HepG2 (cell line): ENCODE results near the gene SPIN1. TPM values are rescaled to one million over a fixed set of nuclear protein-coding genes. Genes with fewer than 3 reads are reported as not detected.
A peak's percentile ranks its signal among the peaks of the same experiment; 100 is the strongest.

ENCODE experiments used
- ATAC-seq: fragments of 200-7000 bp; cut with Tn5 transposase; 3 replicates; pipeline ENCODE4 v1.9.1; 2020; ENCODE audit warnings: mild to moderate bottlenecking, moderate library complexity
- Bru-seq: library from RNA; stranded (reverse); fragments of 400-500 nt; gene quantifications from one replicate; lab custom pipeline; 2021; lab: Mats Ljungman, UMichigan
- BruChase-seq, 2 experiments: library from RNA; stranded (reverse); fragments of 400-500 nt; gene quantifications; one replicate each; lab custom pipeline; 2021; lab: Mats Ljungman, UMichigan
- BruUV-seq: library from RNA; stranded (reverse); fragments of 400-500 nt; replicated peaks from 2 replicates; lab custom pipeline; 2021; lab: Mats Ljungman, UMichigan
- CTCF ChIA-PET: fragments of 300-600 bp; formaldehyde crosslinking; extraction: SDS; loops from one replicate; lab custom pipeline; 2021; ENCODE audit warnings: low total read pairs, inconsistent platforms, low intra/inter-chr PET ratio; lab: Yijun Ruan, JAX
- POLR2A ChIA-PET: fragments of 350-600 bp; sonication (Branson Sonifier 250); formaldehyde crosslinking; loops from one replicate; lab custom pipeline; 2020; ENCODE audit warnings: antibody characterized with exemption, inconsistent platforms; lab: Yijun Ruan, JAX
- DNase-seq: peaks from one replicate; pipeline ENCODE4 v3.0.0-alpha.2; 2015; ENCODE audit warnings: low spot score
- FAIRE-seq: peaks from 3 replicates; lab custom pipeline; 2011; peaks lifted over from hg19 to GRCh38; lab: Jason Lieb, UNC
- H2AFZ ChIP-seq: one replicate; pipeline ENCODE4 v1.6.1; 2011; ENCODE audit warnings: low read length, inconsistent platforms
- H3K27ac ChIP-seq: fragments of 300-600 bp; 3 replicates; pipeline ENCODE4 v1.8.0; 2011; ENCODE audit warnings: mixed run types, mild to moderate bottlenecking, mixed read lengths, low read length, inconsistent platforms; ENCODE audit not compliant: insufficient read depth; ENCODE audit errors: extremely low read length
- H3K27me3 ChIP-seq, 2 experiments: fragments of 200-600 bp in 1 of 2; 2 replicates in 1 of 2; 3 replicates in 1 of 2; pipeline versions ENCODE4 v1.6.0 to v1.8.0; 2011; ENCODE audit warnings: low read length in 2 of 2, mild to moderate bottlenecking in 2 of 2, moderate library complexity in 2 of 2, inconsistent platforms in 1 of 2; ENCODE audit not compliant: insufficient read depth in 2 of 2, control insufficient read depth in 1 of 2
- H3K36me3 ChIP-seq, 2 experiments: fragments of 200-600 bp in 1 of 2; replicated peaks in 1 of 2; 2 replicates in 1 of 2; 3 replicates in 1 of 2; pipeline versions ENCODE4 v1.5.1 to v1.8.0; 2011; ENCODE audit warnings: low read length in 2 of 2, inconsistent platforms in 1 of 2; ENCODE audit not compliant: insufficient read depth in 2 of 2, control insufficient read depth in 1 of 2
- H3K4me1 ChIP-seq: 2 replicates; pipeline ENCODE4 v1.5.1; 2012; ENCODE audit warnings: low read length, inconsistent platforms; ENCODE audit not compliant: insufficient read depth
- H3K4me2 ChIP-seq: 2 replicates; pipeline ENCODE4 v1.6.0; 2011; ENCODE audit warnings: low read depth, low read length, inconsistent platforms
- H3K4me3 ChIP-seq, 3 experiments: fragments of 200-600 bp in 1 of 3; sonication (generic), shearing (Covaris generic) in 1 of 3; replicated peaks in 1 of 3; 2 replicates each; pipeline ENCODE4 v1.5.1; 2011 to 2016; ENCODE audit warnings: low read length in 3 of 3, inconsistent platforms in 2 of 3, low read depth in 2 of 3, mild to moderate bottlenecking in 2 of 3, control low read depth in 1 of 3, mixed read lengths in 1 of 3; ENCODE audit not compliant: insufficient read depth in 1 of 3
- H3K79me2 ChIP-seq: one replicate; pipeline ENCODE4 v1.6.1; 2011; ENCODE audit warnings: low read length, inconsistent platforms; ENCODE audit not compliant: insufficient read depth
- H3K9ac ChIP-seq: 2 replicates; pipeline ENCODE4 v1.6.0; 2011; ENCODE audit warnings: mild to moderate bottlenecking, low read depth, low read length, inconsistent platforms; ENCODE audit not compliant: insufficient read depth
- H3K9me3 ChIP-seq: 2 replicates; pipeline ENCODE4 v1.5.1; 2012; ENCODE audit warnings: mild to moderate bottlenecking, low read length
- H4K20me1 ChIP-seq: 2 replicates; pipeline ENCODE4 v1.6.0; 2011; ENCODE audit warnings: inconsistent platforms, mild to moderate bottlenecking, low read length, moderate library complexity; ENCODE audit not compliant: insufficient read depth
- HES4 ChIP-seq: sonication (generic); formaldehyde crosslinking; IDR thresholded peaks from 2 replicates; pipeline ENCODE4 v1.9.0; 2021; ENCODE audit warnings: mild to moderate bottlenecking, missing genetic modification reagents, borderline replicate concordance
- KLF12 ChIP-seq: sonication (generic); formaldehyde crosslinking; IDR thresholded peaks from 2 replicates; pipeline ENCODE4 v1.4.0; 2020; ENCODE audit warnings: missing genetic modification reagents, borderline replicate concordance
- MAFF ChIP-seq: IDR thresholded peaks from 2 replicates; pipeline ENCODE4 v1.6.1; 2011; ENCODE audit warnings: low read depth, low read length, improper control_type of control experiment
- NR2C2 ChIP-seq: sonication (generic); formaldehyde crosslinking; IDR thresholded peaks from 2 replicates; pipeline ENCODE4 v1.4.0; 2020; ENCODE audit warnings: missing genetic modification reagents, mild to moderate bottlenecking, moderate library complexity, borderline replicate concordance
- PHF8 ChIP-seq: sonication (generic); formaldehyde crosslinking; IDR thresholded peaks from 2 replicates; pipeline ENCODE4 v1.5.0; 2020; ENCODE audit warnings: missing genetic modification reagents
- POLR2AphosphoS5 ChIP-seq: IDR thresholded peaks from 2 replicates; pipeline ENCODE4 v1.6.1; 2012; ENCODE audit warnings: low read depth, low read length
- SIN3A ChIP-seq: IDR thresholded peaks from 2 replicates; pipeline ENCODE4 v1.6.1; 2011; ENCODE audit warnings: low read depth, mild to moderate bottlenecking, control low read depth, low read length, borderline replicate concordance
- SP2 ChIP-seq: sonication (generic); formaldehyde crosslinking; IDR thresholded peaks from 2 replicates; pipeline ENCODE4 v1.5.1; 2020; ENCODE audit warnings: mild to moderate bottlenecking, missing genetic modification reagents
- ZBTB7B ChIP-seq: sonication (generic); formaldehyde crosslinking; IDR thresholded peaks from 2 replicates; pipeline ENCODE4 v1.4.0; 2020; ENCODE audit warnings: missing genetic modification reagents
- ZMAT3 ChIP-seq: sonication (generic); formaldehyde crosslinking; conservative IDR thresholded peaks from 2 replicates; pipeline ENCODE4 v1.7.0; 2021; ENCODE audit warnings: missing genetic modification reagents
- ZMYM2 ChIP-seq: sonication (generic); formaldehyde crosslinking; IDR thresholded peaks from 2 replicates; pipeline ENCODE4 v1.8.0; 2022; ENCODE audit warnings: mild to moderate bottlenecking, missing genetic modification reagents
- ZNF431 ChIP-seq: sonication (generic); formaldehyde crosslinking; IDR thresholded peaks from 2 replicates; pipeline ENCODE4 v1.9.0; 2022; ENCODE audit warnings: missing genetic modification reagents, low read depth, mild to moderate bottlenecking, borderline replicate concordance
- ZNF441 ChIP-seq: sonication (generic); formaldehyde crosslinking; IDR thresholded peaks from 2 replicates; pipeline ENCODE4 v1.7.0; 2021; ENCODE audit warnings: missing genetic modification reagents, borderline replicate concordance
- ZNF549 ChIP-seq: sonication (generic); formaldehyde crosslinking; IDR thresholded peaks from 2 replicates; pipeline ENCODE4 v1.5.0; 2020; ENCODE audit warnings: missing genetic modification reagents
- ZNF709 ChIP-seq: sonication (generic); formaldehyde crosslinking; IDR thresholded peaks from 2 replicates; pipeline ENCODE4 v1.5.0; 2020; ENCODE audit warnings: mild to moderate bottlenecking, missing genetic modification reagents
- ZNF878 ChIP-seq: sonication (generic); formaldehyde crosslinking; IDR thresholded peaks from 2 replicates; pipeline ENCODE4 v1.8.1; 2023; ENCODE audit warnings: mild to moderate bottlenecking, missing genetic modification reagents, moderate library complexity
- WGBS: methylation state at CpG from one replicate; pipeline ENCODE4 v1.1.6; 2017; ENCODE audit warnings: low lambda C conversion rate; 5-methylcytosine and 5-hydroxymethylcytosine counted together
- in situ Hi-C: cut with HindIII; loops from 2 replicates; pipeline ENCODE4 v1.10.0; 2017; ENCODE audit warnings: low pct_unique_long_range_greater_than_20kb; ENCODE audit not compliant: extremely low pct_ligation_motif_present
- intact Hi-C: fragments of 100-400 bp; cut with micrococcal nuclease; formaldehyde crosslinking; loops from one replicate; pipeline ENCODE4 v1.10.0; 2022; ENCODE audit not compliant: unreplicated experiment
- long read RNA-seq, 2 experiments: library from RNA in 1 of 2; library from polyadenylated mRNA in 1 of 2; stranded (forward) in 1 of 2; unstranded in 1 of 2; transcript quantifications; one replicate each; pipeline ENCODE4 v2.0.0, GENCODE V29; 2019 to 2022
- polyA minus RNA-seq, 3 experiments: library from RNA; depleted of rRNA, polyadenylated mRNA; stranded (reverse); fragments of >200 nt; gene quantifications; 2 replicates each; pipeline ENCODE4 v1.2.3, GENCODE V29; 2011; ENCODE audit warnings: low replicate concordance in 1 of 3
- polyA plus RNA-seq, 8 experiments: library from polyadenylated mRNA; depleted of rRNA in 3 of 8; stranded (reverse) in 7 of 8; unstranded in 1 of 8; fragments of >200 nt; fragmentation: Illumina TruSeq in 4 of 8; extraction: Trizol in 4 of 8; gene quantifications; 2 replicates each; pipeline versions ENCODE4 v1.2.1 to v1.2.3, GENCODE V29; 2011 to 2016; ENCODE audit warnings: low read depth in 4 of 8, missing spikeins in 1 of 8, mixed read lengths in 1 of 8; ENCODE audit not compliant: insufficient read depth in 1 of 8
- total RNA-seq, 5 experiments: library from RNA; depleted of rRNA; stranded (reverse); fragments of >200 nt; fragmentation: Illumina TruSeq; extraction: Trizol; gene quantifications; 2 replicates each; pipeline ENCODE4 v1.2.3, GENCODE V29; 2016; ENCODE audit warnings: low read depth in 1 of 5
- TF ChIP-seq, protein P1 (sequence below): sonication (generic); formaldehyde crosslinking; IDR thresholded peaks from 2 replicates; pipeline ENCODE4 v1.5.0; 2020; ENCODE audit warnings: missing genetic modification reagents

SPIN1 gene
- total RNA-seq (2016; rRNA removed; fragmentation: Illumina TruSeq; extraction: Trizol), result 24.3 and 38.4 TPM in 2 replicates
- total RNA-seq (2016; cell fraction: cytosol; rRNA removed; fragmentation: Illumina TruSeq; extraction: Trizol; ENCODE audit: low read depth), result 12.5 and 14.0 TPM in 2 replicates
- 24.5 and 35.0 TPM in 2 replicates for total RNA-seq (2016; cell fraction: insoluble cytoplasmic fraction; rRNA removed; fragmentation: Illumina TruSeq; extraction: Trizol)
- 28.2 and 28.5 TPM in 2 replicates for total RNA-seq (2016; cell fraction: membrane; rRNA removed; fragmentation: Illumina TruSeq; extraction: Trizol)
- 19.6 and 24.3 TPM in 2 replicates for total RNA-seq (2016; cell fraction: nucleus; rRNA removed; fragmentation: Illumina TruSeq; extraction: Trizol)
- 17.9 and 20.0 TPM in 2 replicates for polyA plus RNA-seq (2011; rRNA removed)
- polyA plus RNA-seq (2011; cell fraction: cytosol; rRNA removed), result 9.8 and 17.5 TPM in 2 replicates
- polyA plus RNA-seq (2011; cell fraction: nucleus; rRNA removed), result 15.1 and 18.4 TPM in 2 replicates
- polyA plus RNA-seq (2012), result 18.2 and 18.8 TPM in 2 replicates
- 2.3 and 2.7 TPM in 2 replicates for polyA plus RNA-seq (2016; cell fraction: cytosol; fragmentation: Illumina TruSeq; extraction: Trizol; ENCODE audit: low read depth)
- polyA plus RNA-seq (2016; cell fraction: insoluble cytoplasmic fraction; fragmentation: Illumina TruSeq; extraction: Trizol; ENCODE audit: low read depth), result 33.7 and 34.5 TPM in 2 replicates
- polyA plus RNA-seq (2016; cell fraction: membrane; fragmentation: Illumina TruSeq; extraction: Trizol; ENCODE audit: low read depth), result 13.0 and 14.7 TPM in 2 replicates
- polyA plus RNA-seq (2016; cell fraction: nucleus; fragmentation: Illumina TruSeq; extraction: Trizol; ENCODE audit: insufficient read depth, low read depth), result 27.7 and 31.7 TPM in 2 replicates
- polyA minus RNA-seq (2011; rRNA and poly(A)+ RNA removed; ENCODE audit: low replicate concordance), result 20.1 and 42.8 TPM in 2 replicates
- polyA minus RNA-seq (2011; cell fraction: cytosol; rRNA and poly(A)+ RNA removed), result 17.2 and 17.5 TPM in 2 replicates
- 21.2 and 23.7 TPM in 2 replicates for polyA minus RNA-seq (2011; cell fraction: nucleus; rRNA and poly(A)+ RNA removed)
- Bru-seq, nascent RNA, result percentile 78 among the genes with signal in this experiment
- BruChase-seq, experiment 1, labeled RNA remaining after a 6-hour chase, result percentile 84 among the genes with signal in this experiment
- BruChase-seq, experiment 2, labeled RNA remaining after a 2-hour chase, result percentile 80 among the genes with signal in this experiment
- long read RNA-seq, experiment 1, partial matches to known transcripts, result 3 of 8 reads
- long read RNA-seq, experiment 1, other reads (novel, unspliced or antisense), result 4 of 8 reads
- long read RNA-seq, experiment 2, full-length matches to known transcripts, result 4 of 50 reads
- long read RNA-seq, experiment 2, partial matches to known transcripts, result 0 of 50 reads
- long read RNA-seq, experiment 2, other reads (novel, unspliced or antisense), result 46 of 50 reads

DNA sequence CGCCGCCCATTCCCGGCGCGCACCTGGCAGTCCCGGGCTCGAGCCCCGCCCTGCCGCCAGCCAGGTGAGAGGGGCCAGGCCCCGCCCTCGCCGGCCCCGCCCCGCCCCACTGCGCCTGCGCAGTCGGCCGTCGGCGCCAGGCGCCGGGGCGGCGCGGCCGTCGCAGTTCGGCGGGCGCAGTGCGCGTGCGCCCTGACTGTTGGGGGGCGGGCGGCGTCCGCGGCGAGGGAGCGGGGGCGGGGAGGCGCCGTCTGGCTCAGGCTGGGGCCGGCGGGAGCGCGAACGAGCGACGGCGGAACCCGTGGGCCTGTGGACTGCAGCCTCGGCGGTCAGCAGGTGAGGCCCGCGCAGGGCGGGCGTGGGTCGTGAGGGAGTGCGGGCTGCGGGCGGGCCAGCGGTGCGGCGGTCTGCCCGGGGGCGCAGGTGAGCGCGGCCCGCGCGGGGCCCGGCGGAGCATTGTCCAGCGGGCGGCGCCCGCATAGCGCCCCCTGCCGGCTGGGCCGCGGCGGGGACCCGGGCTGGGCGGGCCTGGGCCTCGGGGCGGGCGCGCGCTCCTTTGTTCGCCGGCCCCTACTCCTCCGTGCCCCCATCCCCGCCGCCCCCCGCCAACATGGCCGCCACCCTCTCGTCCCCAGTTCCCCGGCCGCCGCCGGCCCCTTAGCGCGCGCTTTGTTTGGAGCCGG, at the start of gene SPIN1:
Gene SPIN1 (plus strand): TSS at position 242 of the 683 bp plus-strand sequence. CDS start 38,096 bp downstream, outside the sequence.
- no TSS peak for BruUV-seq
- H2AFZ ChIP-seq, result peak within 1 kb of the TSS; percentile 56
- ChIA-PET POLR2A (no interaction called here), CTCF (no interaction called here)
- intact Hi-C loops (no loop called here), in situ Hi-C loops (no loop called here)
- peaks cover 23% of the 10 kb centered on the region for H3K4me1 ChIP-seq
- WGBS, result no CpG with 5 or more reads among the region's 106 CpGs
- FAIRE-seq (no peak), ATAC-seq (peak; percentile 89), DNase-seq (peak; percentile 35)
- peak within 1 kb of the TSS; percentile 78 for H3K27ac ChIP-seq
- no peaks in the 10 kb centered on the region for H3K36me3 ChIP-seq
- H3K79me2 ChIP-seq, result peaks cover 39% of the 10 kb centered on the region
- H4K20me1 ChIP-seq, result peaks cover 6% of the 10 kb centered on the region; the same call in 1 of the 2 replicates
- peak within 1 kb of the TSS; percentile 99 for H3K4me2 ChIP-seq
- no peaks in the 10 kb centered on the region; a peak in 1 of 5 replicates for H3K27me3 ChIP-seq
- no peaks in the 10 kb centered on the region for H3K9me3 ChIP-seq
- peak within 1 kb of the TSS; percentile 90 to 96 (median 94) for H3K4me3 ChIP-seq
- H3K9ac ChIP-seq, result peak within 1 kb of the TSS; percentile 80
- 0 out of 2 replicates have a peak, but pooled peaks have one; percentile 42 for TF ChIP-seq ZNF441
- TF ChIP-seq ZBTB7B (CRISPR knock-in tag), result no peak; the same call in 1 of the 2 replicates
- no peak for TF ChIP-seq ZNF709 (CRISPR knock-in tag)
- no peak for TF ChIP-seq MAFF
- TF ChIP-seq PHF8 (CRISPR knock-in tag), result peak; percentile 56
- no peak for TF ChIP-seq NR2C2 (CRISPR knock-in tag)
- no peak for TF ChIP-seq ZNF549 (CRISPR knock-in tag)
- TF ChIP-seq, protein P1, sequence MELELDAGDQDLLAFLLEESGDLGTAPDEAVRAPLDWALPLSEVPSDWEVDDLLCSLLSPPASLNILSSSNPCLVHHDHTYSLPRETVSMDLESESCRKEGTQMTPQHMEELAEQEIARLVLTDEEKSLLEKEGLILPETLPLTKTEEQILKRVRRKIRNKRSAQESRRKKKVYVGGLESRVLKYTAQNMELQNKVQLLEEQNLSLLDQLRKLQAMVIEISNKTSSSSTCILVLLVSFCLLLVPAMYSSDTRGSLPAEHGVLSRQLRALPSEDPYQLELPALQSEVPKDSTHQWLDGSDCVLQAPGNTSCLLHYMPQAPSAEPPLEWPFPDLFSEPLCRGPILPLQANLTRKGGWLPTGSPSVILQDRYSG (CRISPR knock-in tag), result no peak
- TF ChIP-seq ZNF878 (CRISPR knock-in tag), result no peak
- TF ChIP-seq HES4 (CRISPR knock-in tag), result no peak
- no peak for TF ChIP-seq SIN3A
- TF ChIP-seq ZMYM2 (CRISPR knock-in tag), result no peak
- TF ChIP-seq POLR2AphosphoS5, result peak; percentile 38; the same call in 1 of the 2 replicates
- no peak for TF ChIP-seq SP2 (CRISPR knock-in tag)
- TF ChIP-seq ZMAT3, result no peak
- no peak; the same call in 1 of the 2 replicates for TF ChIP-seq ZNF431 (CRISPR knock-in tag)
- no peak; the same call in 1 of the 2 replicates for TF ChIP-seq KLF12 (CRISPR knock-in tag)
